A549 (cell line): ENCODE measurements around the gene JUP. TPM values are rescaled to one million over a fixed set of nuclear protein-coding genes. Genes with fewer than 3 reads are reported as not detected.

Experiments used
- ATAC-seq, 2 experiments: fragments of 200-7000 bp in 1 of 2; fragments of >200 bp in 1 of 2; cut with Nextera tagmentation in 1 of 2; cut with Tn5 transposase in 1 of 2; 3 replicates each; pipeline versions ENCODE4 v1.8.0 to v1.9.1; 2018 to 2020; ENCODE audit warnings: mild to moderate bottlenecking in 1 of 2, moderate library complexity in 1 of 2
- CTCF ChIA-PET: fragments of 300-600 bp; sonication (Branson Sonifier 250); formaldehyde crosslinking; extraction: SDS; loops from one replicate; lab custom pipeline; 2021; ENCODE audit warnings: antibody characterized with exemption, inconsistent platforms; lab: Yijun Ruan, JAX
- POLR2A ChIA-PET: fragments of 350-600 bp; formaldehyde crosslinking; extraction: SDS; loops from one replicate; lab custom pipeline; 2021; ENCODE audit warnings: antibody characterized with exemption, inconsistent platforms; lab: Yijun Ruan, JAX
- DNase-seq, 2 experiments: peaks; one replicate each; pipeline versions ENCODE4 v3.0.0 to v3.0.0-alpha.2; 2011 to 2016; ENCODE audit warnings: low read depth in 1 of 2, low spot score in 1 of 2
- FAIRE-seq: peaks from 2 replicates; lab custom pipeline; 2011; peaks lifted over from hg19 to GRCh38; lab: Jason Lieb, UNC
- H3K27ac ChIP-seq, 2 experiments: fragments of >200 bp; sonication (Bioruptor Twin); formaldehyde crosslinking; 3 replicates each; pipeline ENCODE4 v1.5.1; 2016 to 2017
- H3K4me1 ChIP-seq: fragments of >200 bp; sonication (Bioruptor Twin); formaldehyde crosslinking; 3 replicates; pipeline ENCODE4 v1.6.1; 2016
- H3K4me2 ChIP-seq: fragments of >200 bp; sonication (Bioruptor Twin); formaldehyde crosslinking; 3 replicates; pipeline ENCODE4 v1.6.1; 2016
- H3K4me3 ChIP-seq: fragments of >200 bp; sonication (Bioruptor Twin); formaldehyde crosslinking; 3 replicates; pipeline ENCODE4 v1.5.1; 2016
- H3K9me3 ChIP-seq: fragments of >200 bp; sonication (Bioruptor Twin); formaldehyde crosslinking; 3 replicates; pipeline ENCODE4 v1.6.1; 2016
- CHD4 ChIP-seq: fragments of 200-600 bp; sonication (generic); IDR thresholded peaks from 2 replicates; pipeline ENCODE4 v1.6.1; 2016; ENCODE audit warnings: antibody characterized with exemption, mild to moderate bottlenecking, borderline replicate concordance
- EHMT2 ChIP-seq: fragments of 200-600 bp; sonication (generic); IDR thresholded peaks from 2 replicates; pipeline ENCODE4 v1.6.1; 2016; ENCODE audit warnings: antibody characterized with exemption, low read depth, mild to moderate bottlenecking, moderate library complexity
- FOSB ChIP-seq: fragments of 250-450 bp; sonication (Bioruptor Pico); IDR thresholded peaks from 2 replicates; pipeline ENCODE4 v1.5.0; 2020; ENCODE audit warnings: mild to moderate bottlenecking, moderate library complexity
- FOSL2 ChIP-seq, 2 experiments: fragments of 450-650 bp in 1 of 2; fragments of >200 bp in 1 of 2; sonication (Bioruptor Twin) in 1 of 2; formaldehyde crosslinking; IDR thresholded peaks; 2 replicates each; pipeline versions ENCODE4 v1.5.0 to v1.6.1; 2016 to 2020; ENCODE audit warnings: mild to moderate bottlenecking in 1 of 2, moderate library complexity in 1 of 2
- FOXS1 ChIP-seq: fragments of 250-450 bp; sonication (Bioruptor Pico); IDR thresholded peaks from 2 replicates; pipeline ENCODE4 v1.5.0; 2020; ENCODE audit warnings: mild to moderate bottlenecking, moderate library complexity
- HOXA7 ChIP-seq: fragments of 250-450 bp; sonication (Bioruptor Pico); IDR thresholded peaks from 2 replicates; pipeline ENCODE4 v1.5.0; 2020; ENCODE audit warnings: mild to moderate bottlenecking, moderate library complexity
- HOXB5 ChIP-seq: fragments of 250-450 bp; sonication (Bioruptor Pico); IDR thresholded peaks from 2 replicates; pipeline ENCODE4 v1.5.0; 2020; ENCODE audit warnings: mild to moderate bottlenecking, moderate library complexity
- JUNB ChIP-seq: fragments of >200 bp; sonication (Bioruptor Twin); formaldehyde crosslinking; IDR thresholded peaks from 2 replicates; pipeline ENCODE4 v1.6.1; 2016
- KDM1A ChIP-seq: fragments of 200-600 bp; sonication (generic); IDR thresholded peaks from 2 replicates; pipeline ENCODE4 v1.6.1; 2016; ENCODE audit warnings: low read depth, mild to moderate bottlenecking
- MAZ ChIP-seq: fragments of 150-350 bp; IDR thresholded peaks from 2 replicates; pipeline ENCODE4 v1.6.1; 2014; ENCODE audit warnings: antibody characterized with exemption, low read depth, low read length, borderline replicate concordance
- PHF8 ChIP-seq: fragments of 200-600 bp; sonication (generic); IDR thresholded peaks from 2 replicates; pipeline ENCODE4 v1.6.1; 2016; ENCODE audit warnings: low read depth, mild to moderate bottlenecking, antibody characterized with exemption, moderate library complexity, borderline replicate concordance
- POLR2AphosphoS2 ChIP-seq: conservative IDR thresholded peaks from 2 replicates; pipeline ENCODE4 v1.6.1; 2012; ENCODE audit warnings: low read length, improper control_type of control experiment, inconsistent platforms
- RFX5 ChIP-seq: fragments of 450-650 bp; IDR thresholded peaks from 2 replicates; pipeline ENCODE4 v1.7.1; 2014; ENCODE audit warnings: antibody characterized with exemption, mild to moderate bottlenecking, moderate library complexity
- RNF2 ChIP-seq: fragments of 200-600 bp; sonication (generic); IDR thresholded peaks from 2 replicates; pipeline ENCODE4 v1.6.1; 2016; ENCODE audit warnings: low read depth, mild to moderate bottlenecking, antibody characterized with exemption, moderate library complexity, borderline replicate concordance
- SMC3 ChIP-seq: fragments of >200 bp; sonication (Bioruptor Twin); formaldehyde crosslinking; IDR thresholded peaks from 3 replicates; pipeline ENCODE4 v1.6.1; 2018; ENCODE audit warnings: inconsistent platforms
- TFCP2L1 ChIP-seq: fragments of 250-450 bp; sonication (Bioruptor Pico); IDR thresholded peaks from 2 replicates; pipeline ENCODE4 v1.5.0; 2021; ENCODE audit warnings: mild to moderate bottlenecking
- ZC3H11A ChIP-seq: fragments of 450-650 bp; IDR thresholded peaks from 2 replicates; pipeline ENCODE4 v1.6.1; 2014; ENCODE audit warnings: antibody characterized with exemption, mild to moderate bottlenecking
- ZFP36 ChIP-seq: fragments of 450-650 bp; IDR thresholded peaks from 2 replicates; pipeline ENCODE4 v1.6.1; 2014; ENCODE audit warnings: borderline replicate concordance; ENCODE audit not compliant: partially characterized antibody
- ZSCAN20 ChIP-seq: fragments of 250-450 bp; sonication (Bioruptor Pico); IDR thresholded peaks from 2 replicates; pipeline ENCODE4 v1.8.0; 2022; ENCODE audit warnings: mild to moderate bottlenecking, moderate library complexity
- WGBS: methylation state at CpG from one replicate; pipeline ENCODE4 v1.1.6; 2017; ENCODE audit errors: missing lambda C conversion rate; 5-methylcytosine and 5-hydroxymethylcytosine counted together
- polyA plus RNA-seq, 4 experiments: library from polyadenylated mRNA; depleted of rRNA in 3 of 4; stranded (reverse); fragments of >200 nt; fragmentation: RNase III in 1 of 4; extraction: RNeasy Plus Mini Kit Qiagen cat#74134 plus additional on column Dnase treatment in 1 of 4; gene quantifications; 2 replicates in 3 of 4; 3 replicates in 1 of 4; pipeline ENCODE4 v1.2.3, GENCODE V29; 2011 to 2017
- TF ChIP-seq, protein P1 (sequence below): IDR thresholded peaks from 2 replicates; pipeline ENCODE4 v1.6.1; 2012
- TF ChIP-seq, protein P2 (sequence below): fragments of >200 bp; sonication (Bioruptor Twin); formaldehyde crosslinking; IDR thresholded peaks from 3 replicates; pipeline ENCODE4 v1.6.1; 2016
- TF ChIP-seq, protein P3 (sequence below): fragments of 200-600 bp; sonication (generic); IDR thresholded peaks from 2 replicates; pipeline ENCODE4 v1.6.1; 2016; ENCODE audit warnings: antibody characterized with exemption, mild to moderate bottlenecking, moderate library complexity
- TF ChIP-seq, protein P4 (sequence below): fragments of 250-450 bp; sonication (Bioruptor Pico); IDR thresholded peaks from 2 replicates; pipeline ENCODE4 v1.5.0; 2021; ENCODE audit warnings: mild to moderate bottlenecking, moderate library complexity, borderline replicate concordance
- TF ChIP-seq, protein P5 (sequence below): fragments of >200 bp; sonication (Bioruptor Twin); formaldehyde crosslinking; IDR thresholded peaks from 2 replicates; pipeline ENCODE4 v1.6.1; 2016

The JUP gene
- polyA plus RNA-seq, 2 of the 4 experiments (the other 2 are of a cell fraction), result 54.8 to 107 TPM

DNA sequence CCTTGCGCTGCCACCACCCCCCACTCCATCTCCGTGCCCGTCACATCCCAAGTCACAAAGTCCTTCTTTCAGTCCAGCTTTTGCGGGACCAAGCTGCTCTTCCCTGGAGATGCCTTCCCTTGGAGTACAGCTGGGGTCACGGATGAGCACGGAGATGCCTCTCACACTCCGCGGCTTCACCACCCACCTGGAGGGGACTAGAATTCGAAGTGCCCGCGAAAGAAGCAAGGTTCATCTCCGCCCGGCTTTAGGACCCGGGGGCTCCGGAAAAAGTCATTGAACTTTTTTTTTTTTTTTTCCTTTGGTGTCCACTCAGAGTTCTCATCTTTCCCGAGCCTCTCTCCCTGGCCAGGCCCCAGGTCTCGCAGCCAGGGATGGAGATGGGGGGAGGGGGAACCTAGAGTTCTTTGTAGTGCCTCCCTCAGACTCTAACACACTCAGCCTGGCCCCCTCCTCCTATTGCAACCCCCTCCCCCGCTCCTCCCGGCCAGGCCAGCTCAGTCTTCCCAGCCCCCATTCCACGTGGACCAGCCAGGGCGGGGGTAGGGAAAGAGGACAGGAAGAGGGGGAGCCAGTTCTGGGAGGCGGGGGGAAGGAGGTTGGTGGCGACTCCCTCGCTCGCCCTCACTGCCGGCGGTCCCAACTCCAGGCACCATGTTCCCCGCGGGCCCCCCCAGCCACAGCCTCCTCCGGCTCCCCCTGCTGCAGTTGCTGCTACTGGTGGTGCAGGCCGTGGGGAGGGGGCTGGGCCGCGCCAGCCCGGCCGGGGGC, 26.1 kb upstream of the JUP start, which contains the start of gene FKBP10 (continued):
- TF ChIP-seq, protein P1, sequence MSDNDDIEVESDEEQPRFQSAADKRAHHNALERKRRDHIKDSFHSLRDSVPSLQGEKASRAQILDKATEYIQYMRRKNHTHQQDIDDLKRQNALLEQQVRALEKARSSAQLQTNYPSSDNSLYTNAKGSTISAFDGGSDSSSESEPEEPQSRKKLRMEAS, result peak; percentile 99
- TF ChIP-seq FOXS1 (CRISPR knock-in tag) (0 out of 2 replicates have a peak, but pooled peaks have one; percentile 16), ZFP36 (no peak), HOXB5 (CRISPR knock-in tag) (no peak), JUNB (no peak), TFCP2L1 (no peak), ZC3H11A (no peak), RNF2 (no peak), ZSCAN20 (no peak), RFX5 (no peak), SMC3 (peak; percentile 26; the same call in 1 of the 3 replicates), MAZ (no peak), EHMT2 (no peak), POLR2AphosphoS2 (no peak), CHD4 (no peak), PHF8 (peak; percentile 62; the same call in 1 of the 2 replicates), KDM1A (0 out of 2 replicates have a peak, but pooled peaks have one; percentile 48), FOSL2 (IDR thresholded peaks at IDR 0.05) (no peak), FOSL2 (CRISPR knock-in tag; IDR thresholded peaks at IDR 0.05) (no peak)
- TF ChIP-seq, protein P2, sequence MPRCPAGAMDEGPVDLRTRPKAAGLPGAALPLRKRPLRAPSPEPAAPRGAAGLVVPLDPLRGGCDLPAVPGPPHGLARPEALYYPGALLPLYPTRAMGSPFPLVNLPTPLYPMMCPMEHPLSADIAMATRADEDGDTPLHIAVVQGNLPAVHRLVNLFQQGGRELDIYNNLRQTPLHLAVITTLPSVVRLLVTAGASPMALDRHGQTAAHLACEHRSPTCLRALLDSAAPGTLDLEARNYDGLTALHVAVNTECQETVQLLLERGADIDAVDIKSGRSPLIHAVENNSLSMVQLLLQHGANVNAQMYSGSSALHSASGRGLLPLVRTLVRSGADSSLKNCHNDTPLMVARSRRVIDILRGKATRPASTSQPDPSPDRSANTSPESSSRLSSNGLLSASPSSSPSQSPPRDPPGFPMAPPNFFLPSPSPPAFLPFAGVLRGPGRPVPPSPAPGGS, result 0 out of 3 replicates have a peak, but pooled peaks have one; percentile 43
- TF ChIP-seq, protein P3, sequence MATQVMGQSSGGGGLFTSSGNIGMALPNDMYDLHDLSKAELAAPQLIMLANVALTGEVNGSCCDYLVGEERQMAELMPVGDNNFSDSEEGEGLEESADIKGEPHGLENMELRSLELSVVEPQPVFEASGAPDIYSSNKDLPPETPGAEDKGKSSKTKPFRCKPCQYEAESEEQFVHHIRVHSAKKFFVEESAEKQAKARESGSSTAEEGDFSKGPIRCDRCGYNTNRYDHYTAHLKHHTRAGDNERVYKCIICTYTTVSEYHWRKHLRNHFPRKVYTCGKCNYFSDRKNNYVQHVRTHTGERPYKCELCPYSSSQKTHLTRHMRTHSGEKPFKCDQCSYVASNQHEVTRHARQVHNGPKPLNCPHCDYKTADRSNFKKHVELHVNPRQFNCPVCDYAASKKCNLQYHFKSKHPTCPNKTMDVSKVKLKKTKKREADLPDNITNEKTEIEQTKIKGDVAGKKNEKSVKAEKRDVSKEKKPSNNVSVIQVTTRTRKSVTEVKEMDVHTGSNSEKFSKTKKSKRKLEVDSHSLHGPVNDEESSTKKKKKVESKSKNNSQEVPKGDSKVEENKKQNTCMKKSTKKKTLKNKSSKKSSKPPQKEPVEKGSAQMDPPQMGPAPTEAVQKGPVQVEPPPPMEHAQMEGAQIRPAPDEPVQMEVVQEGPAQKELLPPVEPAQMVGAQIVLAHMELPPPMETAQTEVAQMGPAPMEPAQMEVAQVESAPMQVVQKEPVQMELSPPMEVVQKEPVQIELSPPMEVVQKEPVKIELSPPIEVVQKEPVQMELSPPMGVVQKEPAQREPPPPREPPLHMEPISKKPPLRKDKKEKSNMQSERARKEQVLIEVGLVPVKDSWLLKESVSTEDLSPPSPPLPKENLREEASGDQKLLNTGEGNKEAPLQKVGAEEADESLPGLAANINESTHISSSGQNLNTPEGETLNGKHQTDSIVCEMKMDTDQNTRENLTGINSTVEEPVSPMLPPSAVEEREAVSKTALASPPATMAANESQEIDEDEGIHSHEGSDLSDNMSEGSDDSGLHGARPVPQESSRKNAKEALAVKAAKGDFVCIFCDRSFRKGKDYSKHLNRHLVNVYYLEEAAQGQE, result no peak
- TF ChIP-seq, all 56 proteins: peak for 12

DNA sequence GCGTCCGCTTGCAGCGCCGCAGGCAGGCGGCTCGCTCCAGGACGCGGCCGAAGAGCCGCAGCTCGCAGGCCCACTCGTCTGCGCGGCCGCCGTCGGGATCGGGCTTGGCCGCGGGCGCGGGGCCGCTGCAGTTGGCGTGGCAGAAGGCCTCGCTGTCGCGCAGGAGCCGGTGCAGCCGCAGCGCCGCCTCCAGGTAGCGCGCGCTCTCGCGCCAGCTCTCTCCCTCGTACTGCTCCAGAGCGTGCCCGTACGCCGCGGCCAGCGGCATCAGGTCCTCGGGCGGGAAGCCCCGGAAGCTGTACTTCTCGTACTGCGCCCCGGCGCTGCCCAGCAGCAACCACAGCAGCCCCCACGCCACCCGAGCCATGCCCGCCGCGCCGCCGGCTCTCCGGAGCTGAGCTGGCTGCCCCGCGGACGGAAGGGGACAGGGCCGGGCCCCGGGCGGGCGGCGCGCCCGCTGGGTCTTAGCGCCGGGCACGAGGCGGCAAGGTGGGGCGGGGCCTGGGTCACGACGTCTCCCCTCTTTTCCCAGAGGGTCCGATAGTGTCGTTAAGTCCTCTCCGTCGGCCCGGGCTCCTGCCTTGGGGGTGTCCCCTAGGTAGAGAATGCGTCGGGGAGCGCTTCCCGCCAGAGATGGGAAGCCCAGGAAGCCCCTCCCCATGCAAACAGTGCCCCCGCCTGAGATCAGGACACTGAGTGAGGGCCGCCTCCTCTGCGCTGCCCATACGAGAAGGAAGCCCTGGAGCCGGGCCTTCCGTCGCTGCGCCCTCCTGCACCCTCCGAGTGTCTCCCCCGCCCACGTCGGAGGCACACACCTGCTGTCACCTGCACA, 25.3 kb upstream of the JUP start, which contains the start of gene P3H4:
TSS of gene P3H4 (minus strand) at position 401 of the 832 bp plus-strand sequence. CDS start at position 367, 34 bp downstream.
- DNase-seq, result peak; percentile 86 to 87
- ATAC-seq, result peak; percentile 83 to 86
- POLR2A ChIA-PET, result interaction anchor here (0.5 to 2.8 kb wide), 15 partner anchors 11 to 154 kb away, joined by 3 to 17 read pairs (median 7); partner anchors contain the start of genes EIF1, HAP1, JUP and KLHL11
- Histone ChIP-seq H3K4me3 (peak within 1 kb of the TSS; percentile 79), H3K4me1 (peaks cover 30% of the 10 kb centered on the region), H3K27ac (peak within 1 kb of the TSS; percentile 96 to 97), H3K4me2 (peak within 1 kb of the TSS; percentile 97), H3K9me3 (no peaks in the 10 kb centered on the region)
- CTCF ChIA-PET, result interaction anchor here (0.6 to 52.0 kb wide), 42 partner anchors 8 to 1447 kb away, joined by 3 to 3262 read pairs (median 4); partner anchors contain the start of genes ACLY, GAST, HAP1 and JUP
- under 1% methylated on average over 46 of the region's 96 CpGs for WGBS
- no peak for FAIRE-seq
- TF ChIP-seq, protein P3, result no peak
- TF ChIP-seq FOSB (CRISPR knock-in tag) (no peak), POLR2AphosphoS2 (no peak), FOXS1 (CRISPR knock-in tag) (no peak), HOXA7 (no peak)
- TF ChIP-seq, protein P4, sequence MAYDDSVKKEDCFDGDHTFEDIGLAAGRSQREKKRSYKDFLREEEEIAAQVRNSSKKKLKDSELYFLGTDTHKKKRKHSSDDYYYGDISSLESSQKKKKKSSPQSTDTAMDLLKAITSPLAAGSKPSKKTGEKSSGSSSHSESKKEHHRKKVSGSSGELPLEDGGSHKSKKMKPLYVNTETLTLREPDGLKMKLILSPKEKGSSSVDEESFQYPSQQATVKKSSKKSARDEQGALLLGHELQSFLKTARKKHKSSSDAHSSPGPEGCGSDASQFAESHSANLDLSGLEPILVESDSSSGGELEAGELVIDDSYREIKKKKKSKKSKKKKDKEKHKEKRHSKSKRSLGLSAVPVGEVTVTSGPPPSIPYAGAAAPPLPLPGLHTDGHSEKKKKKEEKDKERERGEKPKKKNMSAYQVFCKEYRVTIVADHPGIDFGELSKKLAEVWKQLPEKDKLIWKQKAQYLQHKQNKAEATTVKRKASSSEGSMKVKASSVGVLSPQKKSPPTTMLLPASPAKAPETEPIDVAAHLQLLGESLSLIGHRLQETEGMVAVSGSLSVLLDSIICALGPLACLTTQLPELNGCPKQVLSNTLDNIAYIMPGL (CRISPR knock-in tag), result peak; percentile 31; the same call in 1 of the 2 replicates
- TF ChIP-seq, protein P5, sequence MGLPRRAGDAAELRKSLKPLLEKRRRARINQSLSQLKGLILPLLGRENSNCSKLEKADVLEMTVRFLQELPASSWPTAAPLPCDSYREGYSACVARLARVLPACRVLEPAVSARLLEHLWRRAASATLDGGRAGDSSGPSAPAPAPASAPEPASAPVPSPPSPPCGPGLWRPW, result no peak
